HTR-8/SVneo (cell line): ENCODE measurements around the gene SDC3.
"Not testable (repeated sequence)": the region's sequence is repeated elsewhere in the genome, so short reads cannot be mapped to it uniquely, and the experiment has no call there.

Experiments used
- DNase-seq: peaks from one replicate; pipeline ENCODE4 v3.0.0; 2011; ENCODE audit warnings: low spot score, mixed read lengths; ENCODE audit not compliant: insufficient read length
- FAIRE-seq: peaks from 2 replicates; lab custom pipeline; 2011; peaks lifted over from hg19 to GRCh38; lab: Jason Lieb, UNC

SDC3 gene

DNA sequence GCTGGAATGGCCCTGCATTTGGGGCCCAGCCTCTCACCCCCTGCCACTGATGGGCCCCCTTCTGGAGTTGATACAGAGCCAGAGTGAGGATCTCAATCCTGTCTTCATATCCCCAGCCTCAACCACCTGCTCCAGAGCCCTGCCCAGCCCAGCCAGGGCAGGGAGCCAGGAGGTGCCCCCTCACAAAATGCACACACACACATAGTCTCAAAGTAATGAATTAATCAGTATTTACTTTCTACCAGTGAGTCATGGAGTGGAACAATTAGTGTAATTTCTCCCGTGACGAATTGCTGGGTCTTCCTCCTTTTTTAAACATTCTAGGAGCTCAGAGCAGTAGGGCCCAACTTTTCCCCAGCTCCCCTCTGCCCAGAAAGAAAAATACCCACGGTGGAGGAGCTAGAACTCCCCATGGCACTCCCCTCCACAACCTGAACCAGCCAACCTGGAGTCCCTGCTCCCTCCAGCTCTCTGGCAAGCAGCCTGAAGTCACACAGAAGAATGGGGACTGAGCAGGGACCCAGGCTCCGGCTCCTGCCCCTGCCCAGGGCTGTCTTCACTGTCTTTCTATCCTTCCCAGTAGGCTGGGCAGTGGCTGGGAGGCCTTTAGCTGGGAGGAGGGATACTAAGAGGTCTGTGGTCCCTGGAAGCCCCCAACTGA is 29.3 kb downstream of the SDC3 start:
- no peak for DNase-seq

DNA sequence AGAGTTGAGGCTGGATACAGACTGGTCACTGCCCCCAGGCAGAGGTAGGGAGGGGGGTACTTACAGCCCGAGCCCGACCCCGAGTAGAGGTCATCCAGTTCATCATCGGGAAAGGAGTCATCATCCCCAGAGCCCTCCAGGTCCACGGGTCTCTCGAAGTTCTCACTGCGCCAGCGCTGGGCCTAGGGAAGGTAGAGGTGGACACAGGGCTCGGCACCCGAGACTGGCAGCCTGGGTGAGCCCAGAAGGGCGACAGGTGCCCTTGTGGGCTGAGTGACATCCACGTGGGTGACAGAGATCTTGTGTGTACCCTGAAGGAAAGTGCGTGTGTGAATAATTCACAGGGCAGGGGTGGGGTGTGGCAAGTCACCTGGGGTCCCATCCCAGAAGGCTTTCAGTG is 30.0 kb downstream of the SDC3 start:
- DNase-seq (no peak), FAIRE-seq (no peak)

More for the DNA sequence above, 29.3 kb downstream of the SDC3 start:
- FAIRE-seq: no peak

DNA sequence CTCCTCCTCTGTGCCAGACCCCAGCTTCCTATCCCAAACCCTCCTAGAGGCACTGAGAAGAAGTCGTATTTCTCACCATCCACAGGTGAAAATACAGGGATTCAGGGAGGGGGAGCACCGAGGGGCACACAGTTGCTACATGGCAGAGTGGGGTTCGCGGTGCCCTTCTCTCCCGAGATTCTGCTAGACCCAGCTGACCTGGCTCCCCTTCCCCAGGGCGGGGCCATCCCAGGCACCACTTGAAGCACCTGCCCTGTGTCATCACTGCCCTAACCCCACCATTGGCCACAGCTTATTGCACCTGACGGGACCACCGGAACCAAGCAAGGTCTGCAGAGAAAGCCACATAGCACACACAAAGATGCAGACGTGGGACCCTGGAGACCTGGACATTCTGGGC is 30.5 kb downstream of the SDC3 start:
- DNase-seq: no peak
- no peak for FAIRE-seq

DNA sequence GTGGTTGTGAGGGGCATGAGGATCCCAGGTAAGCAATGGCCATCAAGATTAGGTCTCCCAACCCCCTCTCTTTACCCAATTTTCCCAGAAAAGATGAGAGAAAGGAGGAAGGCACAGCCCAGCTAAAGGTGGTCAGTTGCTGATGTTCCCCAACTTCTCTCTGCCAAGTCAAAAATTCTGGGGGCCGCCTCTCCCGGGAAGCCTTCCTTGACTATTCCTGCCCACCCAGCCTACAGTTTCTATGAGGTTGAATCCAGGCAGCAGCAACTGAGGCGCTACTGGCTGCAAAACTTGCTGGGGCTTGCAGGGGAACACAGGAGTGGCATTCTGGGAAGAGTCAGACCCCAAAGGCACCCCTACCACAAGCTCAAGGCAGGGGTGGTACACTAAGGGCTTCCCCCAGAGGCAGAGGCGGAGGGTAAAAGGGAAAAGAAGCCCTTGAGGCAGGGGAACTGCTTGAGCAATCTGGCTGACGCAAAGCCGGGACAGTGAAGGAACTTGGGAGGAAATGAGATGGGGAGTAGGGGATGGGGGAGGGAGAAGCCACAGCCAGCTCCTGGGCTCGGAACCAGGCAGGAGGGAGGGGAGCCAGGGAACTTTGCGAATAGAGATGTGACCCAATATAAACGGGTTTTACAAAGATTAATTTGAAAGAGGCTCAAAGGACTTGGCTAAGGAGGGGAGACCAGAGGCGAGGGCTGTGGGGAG is 31.2 kb downstream of the SDC3 start:
- no peak for DNase-seq
- FAIRE-seq: no peak

DNA sequence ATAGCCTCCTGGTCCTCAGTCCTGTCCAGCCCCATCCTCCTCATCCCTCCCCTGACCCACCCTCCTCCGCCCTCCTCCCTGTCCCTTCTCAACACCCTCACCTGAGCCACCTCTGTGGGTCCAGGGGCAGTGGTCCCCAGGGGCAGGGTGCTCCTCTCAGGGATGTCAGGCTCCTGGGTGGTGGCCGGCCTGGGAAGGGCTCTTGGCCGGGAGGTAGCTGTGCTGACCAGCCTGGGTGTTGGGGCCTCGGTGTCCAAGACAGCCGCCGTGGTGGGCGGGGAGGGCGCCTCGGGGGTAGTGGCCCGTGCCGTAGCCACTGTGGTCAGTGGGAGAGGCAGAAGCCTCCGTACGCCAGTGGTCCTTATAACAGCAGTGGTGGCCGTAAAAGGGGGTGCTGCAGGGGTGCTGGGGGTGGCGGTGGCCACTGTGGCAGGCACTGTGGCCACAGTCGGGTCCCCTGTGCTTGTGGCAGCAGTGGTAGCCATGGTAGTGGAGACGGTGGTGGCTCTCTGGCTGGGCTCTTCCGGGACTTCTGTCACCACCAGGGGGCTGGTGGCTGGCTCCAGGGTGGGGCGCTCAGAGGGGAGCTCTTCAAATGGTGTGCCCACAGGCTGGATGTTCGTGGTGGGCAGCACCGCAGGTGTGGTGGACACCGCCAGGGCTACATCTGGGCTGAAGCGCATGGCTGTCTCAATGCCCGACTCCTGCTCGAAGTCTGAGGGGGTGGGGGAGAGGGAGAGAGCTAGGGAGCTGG is 31.9 kb downstream of the SDC3 start:
- DNase-seq (no peak), FAIRE-seq (no peak)

DNA sequence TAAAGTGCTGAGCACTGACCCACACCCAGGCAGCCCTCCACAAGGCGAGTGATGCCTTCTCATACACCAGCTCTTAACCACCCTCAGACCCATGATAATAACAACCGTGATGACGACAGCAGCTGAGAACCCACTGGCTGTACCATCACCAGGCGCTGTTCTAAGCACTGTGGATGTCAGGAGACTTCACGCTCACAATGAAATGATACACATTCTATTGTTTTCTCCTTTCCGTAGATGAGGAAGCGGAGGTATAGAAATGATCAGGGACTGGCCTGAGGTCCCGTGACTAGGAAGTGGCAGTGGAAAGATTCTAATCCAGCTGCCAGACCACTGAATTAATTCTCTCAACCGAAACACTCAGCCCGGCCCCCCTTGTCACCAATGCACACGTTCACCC is 32.6 kb downstream of the SDC3 start:
- FAIRE-seq: no peak
- DNase-seq: no peak

DNA sequence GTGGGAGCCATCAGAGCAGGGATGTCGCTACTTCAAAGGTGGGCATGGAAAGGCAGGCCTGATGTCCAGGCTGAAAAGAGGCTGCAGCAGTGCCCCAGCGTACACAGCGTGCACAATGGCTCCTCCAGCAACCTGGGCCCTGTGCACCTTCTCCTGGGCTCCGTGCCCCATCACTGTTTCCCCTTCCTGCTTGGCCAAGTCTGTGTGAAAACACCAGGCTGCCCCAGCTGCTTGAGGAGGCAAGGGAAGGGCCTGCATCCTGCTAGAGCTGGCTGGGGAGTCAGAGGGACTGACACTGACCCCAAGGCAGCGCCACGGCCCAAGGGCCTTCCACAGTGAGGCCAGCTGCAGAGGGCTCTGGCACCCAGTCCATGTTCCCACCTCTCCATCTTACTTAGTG is 33.4 kb downstream of the SDC3 start:
- FAIRE-seq: no peak
- DNase-seq: no peak

DNA sequence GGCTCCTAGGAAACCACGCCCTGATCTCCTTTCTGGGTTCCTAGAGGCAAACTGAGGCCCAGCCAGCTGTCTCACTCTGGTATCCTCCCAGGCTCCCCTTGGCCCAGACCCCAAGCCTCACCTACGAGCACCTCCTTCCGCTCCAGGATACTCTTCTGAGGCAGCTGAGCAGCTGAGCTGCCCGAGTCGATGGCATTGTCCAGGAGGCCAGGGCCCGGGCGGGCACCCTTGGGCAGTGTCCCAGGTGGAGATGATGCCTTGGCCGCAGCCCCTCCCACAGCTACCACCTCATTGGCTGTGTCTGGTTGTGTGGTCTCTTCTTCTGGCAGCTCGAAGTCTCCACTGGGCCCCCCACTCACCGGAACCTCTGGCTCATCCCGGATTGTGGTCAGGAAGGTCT is 34.4 kb downstream of the SDC3 start:
- FAIRE-seq: no peak
- no peak for DNase-seq

DNA sequence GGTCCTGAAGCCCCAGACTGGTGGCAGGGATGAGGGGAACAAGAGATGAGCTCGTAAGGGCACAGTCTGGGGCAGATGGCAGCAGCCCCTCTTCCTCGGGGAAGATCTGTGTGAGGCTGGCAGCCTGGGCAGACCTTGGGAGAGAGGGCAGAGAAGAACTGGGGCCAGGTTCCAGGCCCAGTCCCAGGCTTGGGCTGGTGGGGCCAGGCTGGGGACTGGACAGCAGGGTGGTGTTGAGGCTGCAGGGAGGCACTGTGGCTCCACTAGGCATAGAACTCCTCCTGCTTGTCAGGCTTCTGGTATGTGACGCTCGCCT is 35.7 kb downstream of the SDC3 start:
- DNase-seq (no peak), FAIRE-seq (no peak)

DNA sequence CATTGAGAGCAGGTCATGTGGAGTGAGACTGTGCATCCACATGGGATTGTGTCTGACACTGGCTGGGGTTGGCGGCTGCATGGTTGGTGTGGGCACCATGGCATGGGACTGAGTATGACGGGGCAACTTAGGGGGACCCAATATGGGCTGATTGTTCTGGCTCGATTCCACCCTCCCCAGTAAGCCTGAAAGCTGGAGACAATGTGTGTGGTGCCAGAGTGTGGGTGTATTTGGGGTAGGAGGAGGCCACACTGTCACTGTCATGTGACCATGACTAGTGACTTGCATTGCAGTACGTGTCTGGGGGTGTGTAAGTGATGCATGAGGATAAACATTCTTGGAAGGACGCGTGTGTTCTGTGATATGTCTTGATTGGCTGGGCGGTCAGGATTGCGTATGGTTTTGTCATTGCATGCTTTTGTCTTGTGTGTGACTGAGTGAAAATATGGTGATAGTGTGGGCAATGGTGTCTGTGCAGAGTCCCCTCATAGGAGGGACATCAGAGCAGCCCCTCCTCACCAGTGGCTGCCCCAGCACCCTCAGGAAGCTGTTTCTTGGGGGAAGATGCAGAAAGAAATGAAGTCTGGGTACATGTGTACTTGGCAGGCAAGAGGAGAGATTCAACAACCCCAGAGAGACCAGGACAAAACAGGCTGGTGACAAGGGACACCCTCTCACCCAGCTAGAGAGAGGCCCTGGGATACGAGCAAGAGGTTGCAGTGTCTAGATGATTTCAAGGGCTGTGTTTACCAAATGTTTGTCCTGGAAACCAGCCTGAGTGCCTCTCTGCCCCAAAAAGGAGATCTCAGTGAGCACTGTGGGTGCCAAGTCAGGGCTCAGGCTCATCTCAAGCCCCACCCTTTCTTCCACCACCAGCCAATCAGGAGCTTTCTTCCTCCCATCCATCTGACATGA is 36.3 kb downstream of the SDC3 start:
- no peak for FAIRE-seq

DNA sequence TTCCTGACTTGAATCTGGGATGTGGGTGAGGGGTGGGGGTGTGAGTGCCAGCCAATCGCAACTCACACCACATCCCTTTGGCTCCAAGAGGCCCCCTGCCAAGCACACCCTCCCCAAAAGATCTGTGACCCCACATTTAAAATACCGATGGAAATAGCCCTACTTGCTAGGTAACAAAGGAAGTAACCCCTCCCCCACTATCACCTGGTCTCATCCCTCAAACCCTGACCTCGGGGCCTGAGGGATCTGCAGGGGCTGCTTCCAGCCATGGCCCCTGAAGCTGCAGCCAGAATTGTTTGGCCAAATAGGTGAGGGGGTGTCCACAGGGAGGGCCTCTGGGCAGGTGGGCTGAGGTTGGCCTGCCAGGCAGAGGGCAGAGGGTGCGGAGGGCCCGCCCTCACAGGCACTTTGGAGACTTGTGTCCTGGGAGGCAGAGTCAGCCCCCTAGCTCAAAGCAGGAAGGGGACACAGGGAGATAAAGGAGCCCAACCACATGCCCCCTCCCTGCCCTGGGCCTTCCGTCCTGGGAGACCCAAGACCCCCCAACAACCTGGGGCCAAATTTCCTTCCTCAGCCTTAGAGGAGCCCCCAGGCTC is 37.2 kb downstream of the SDC3 start:
- FAIRE-seq: no peak

More for the DNA sequence above, 36.3 kb downstream of the SDC3 start:
- DNase-seq: no peak

DNA sequence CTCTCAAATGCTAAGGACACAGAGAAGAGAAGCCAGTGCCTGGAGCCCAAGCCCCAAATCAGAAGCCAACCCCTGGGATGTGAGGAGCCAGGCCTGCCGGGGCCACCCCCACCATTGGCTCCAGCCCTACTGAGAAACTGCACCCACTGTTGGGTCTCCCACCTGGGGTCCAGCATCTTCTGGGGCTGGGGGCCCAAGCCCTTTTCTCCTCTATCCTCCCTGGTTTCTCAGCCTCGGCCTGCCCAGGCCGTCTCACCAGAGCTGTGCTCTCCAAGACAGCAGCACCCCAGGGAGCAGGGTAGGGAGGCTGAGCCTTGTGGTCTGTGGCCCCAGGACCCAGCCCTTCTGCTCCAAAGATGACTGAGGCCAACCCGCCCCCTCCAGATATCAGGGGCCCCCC is 37.9 kb downstream of the SDC3 start:
- no peak for FAIRE-seq
- no peak for DNase-seq

More for the DNA sequence above, 37.2 kb downstream of the SDC3 start:
- DNase-seq: no peak

DNA sequence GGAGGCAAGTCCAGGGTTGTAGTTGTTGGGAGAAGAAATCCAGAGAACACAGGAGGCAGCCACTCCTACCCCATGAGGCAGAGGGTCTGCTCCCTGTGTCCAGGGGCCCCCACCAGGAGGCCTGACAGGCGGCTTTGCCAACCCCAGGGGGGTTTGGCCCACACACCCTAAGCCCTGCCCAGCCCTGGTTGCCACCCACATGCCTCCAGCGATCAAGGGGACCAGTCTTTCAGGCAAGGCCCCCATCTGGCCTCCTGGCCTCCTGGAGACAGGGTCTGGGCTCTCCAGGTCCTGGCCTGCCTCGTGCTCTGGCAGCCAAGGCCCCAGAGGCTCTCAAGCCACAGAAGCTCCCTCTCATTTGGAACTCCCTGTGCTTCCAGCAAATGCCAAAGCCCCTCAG is 38.5 kb downstream of the SDC3 start:
- DNase-seq: no peak
- FAIRE-seq: no peak

DNA sequence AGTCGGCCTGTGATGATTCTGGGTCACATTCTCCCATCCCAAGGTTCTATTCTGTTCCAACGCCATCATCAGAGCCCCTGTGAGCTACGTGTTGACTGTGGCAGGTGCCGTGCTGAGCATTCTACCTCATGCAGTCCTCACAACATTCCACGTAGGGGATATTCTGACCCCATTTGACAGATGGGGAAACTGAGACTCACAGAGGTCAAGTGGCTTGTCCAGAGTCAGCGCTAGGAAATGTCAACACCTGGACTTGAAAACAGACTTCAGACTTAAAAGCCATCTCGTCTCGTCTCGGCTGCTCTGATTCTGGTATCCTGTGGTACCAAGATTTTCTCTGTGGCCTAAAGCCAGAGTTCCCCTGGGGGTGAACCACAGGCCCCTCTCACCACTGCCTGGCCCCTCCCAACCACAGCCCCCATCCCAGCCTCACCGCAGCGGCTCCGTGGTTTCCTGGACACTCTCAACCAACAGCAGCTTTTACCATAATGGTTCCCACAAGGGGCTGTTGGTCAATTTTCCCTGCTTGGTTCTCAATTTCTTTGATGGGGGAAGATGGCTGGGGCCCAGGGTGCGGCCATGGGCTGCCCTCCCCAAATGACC is 39.6 kb downstream of the SDC3 start:
- no peak for DNase-seq
- no peak for FAIRE-seq

DNA sequence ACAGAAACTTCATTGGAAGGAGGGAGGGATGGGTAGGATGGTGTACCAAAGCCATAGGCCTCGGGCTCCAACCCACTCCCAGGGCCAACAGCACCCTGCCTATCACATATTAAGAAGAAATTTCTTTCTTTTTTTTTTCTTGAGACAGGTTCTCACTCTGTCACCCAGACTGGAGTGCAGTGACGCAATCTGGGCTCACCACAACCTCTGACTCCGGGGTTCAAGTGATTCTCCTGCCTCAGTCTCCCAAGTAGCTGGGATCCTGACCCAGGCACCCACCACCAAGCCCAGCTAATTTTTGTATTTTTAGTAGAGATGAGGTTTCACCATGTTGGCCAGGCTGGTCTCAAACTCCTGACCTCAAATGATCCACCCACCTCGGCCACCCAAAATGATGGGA is 40.5 kb downstream of the SDC3 start:
- not testable (repeated sequence) for FAIRE-seq, DNase-seq

DNA sequence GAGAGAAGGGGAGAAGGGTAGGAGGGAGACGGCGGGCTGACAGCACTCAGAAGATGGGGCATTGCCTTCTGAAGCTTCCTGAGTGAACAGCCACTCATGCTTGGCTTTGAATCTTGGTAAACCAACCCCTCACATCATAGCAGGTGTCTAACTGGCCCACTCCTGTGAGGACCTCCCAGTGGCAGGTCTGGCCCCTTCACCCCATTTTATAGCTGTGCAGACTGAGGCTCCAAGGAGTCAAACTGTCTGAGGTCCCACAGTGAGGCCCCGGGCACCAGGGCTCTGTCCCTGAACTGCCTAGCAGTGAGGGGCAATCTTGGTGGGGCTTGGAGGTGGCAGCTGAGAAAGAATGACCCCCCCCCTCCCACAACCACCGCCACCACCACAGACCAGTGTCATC is 41.0 kb downstream of the SDC3 start:
- no peak for FAIRE-seq
- no peak for DNase-seq

DNA sequence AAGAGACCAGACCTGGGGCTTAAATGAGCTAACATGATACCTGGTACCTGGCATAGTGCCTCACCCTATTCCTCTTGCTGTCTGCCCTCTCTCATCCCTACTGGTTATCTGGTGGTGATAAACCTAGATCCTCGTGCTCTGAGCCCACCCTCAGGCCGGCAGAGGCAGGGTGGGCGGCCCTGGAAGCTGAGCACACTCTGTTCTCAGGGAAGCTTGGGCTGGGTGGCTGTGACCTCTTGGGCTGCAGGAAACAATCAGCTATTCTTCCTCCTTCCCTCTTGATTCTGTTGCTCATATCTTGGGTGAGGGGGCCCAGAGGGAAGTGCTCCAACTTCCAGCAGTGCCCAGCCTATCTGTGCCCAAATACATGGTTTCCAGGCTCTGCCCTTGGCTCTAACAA is 42.0 kb downstream of the SDC3 start:
- no peak for DNase-seq
- no peak for FAIRE-seq

DNA sequence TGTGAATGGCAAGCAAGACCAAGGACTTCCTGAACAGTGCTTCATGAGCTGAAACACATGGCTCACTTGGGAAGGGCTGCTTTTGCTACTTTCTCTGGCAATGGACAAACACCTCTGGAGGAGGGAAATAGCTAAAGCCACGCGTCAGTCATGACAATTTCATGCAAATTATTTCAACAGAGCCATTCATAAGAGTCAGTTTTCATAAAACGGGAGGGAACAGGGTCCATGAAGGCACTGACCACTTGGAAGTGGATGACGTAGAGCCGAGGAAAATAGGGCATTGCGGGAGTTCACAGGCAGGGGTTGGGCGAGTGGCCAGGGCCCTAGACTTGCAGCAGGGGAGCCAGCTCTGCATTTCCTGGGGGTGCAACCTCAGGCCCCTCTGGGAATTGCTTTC is 43.9 kb downstream of the SDC3 start:
- DNase-seq (no peak), FAIRE-seq (no peak)

DNA sequence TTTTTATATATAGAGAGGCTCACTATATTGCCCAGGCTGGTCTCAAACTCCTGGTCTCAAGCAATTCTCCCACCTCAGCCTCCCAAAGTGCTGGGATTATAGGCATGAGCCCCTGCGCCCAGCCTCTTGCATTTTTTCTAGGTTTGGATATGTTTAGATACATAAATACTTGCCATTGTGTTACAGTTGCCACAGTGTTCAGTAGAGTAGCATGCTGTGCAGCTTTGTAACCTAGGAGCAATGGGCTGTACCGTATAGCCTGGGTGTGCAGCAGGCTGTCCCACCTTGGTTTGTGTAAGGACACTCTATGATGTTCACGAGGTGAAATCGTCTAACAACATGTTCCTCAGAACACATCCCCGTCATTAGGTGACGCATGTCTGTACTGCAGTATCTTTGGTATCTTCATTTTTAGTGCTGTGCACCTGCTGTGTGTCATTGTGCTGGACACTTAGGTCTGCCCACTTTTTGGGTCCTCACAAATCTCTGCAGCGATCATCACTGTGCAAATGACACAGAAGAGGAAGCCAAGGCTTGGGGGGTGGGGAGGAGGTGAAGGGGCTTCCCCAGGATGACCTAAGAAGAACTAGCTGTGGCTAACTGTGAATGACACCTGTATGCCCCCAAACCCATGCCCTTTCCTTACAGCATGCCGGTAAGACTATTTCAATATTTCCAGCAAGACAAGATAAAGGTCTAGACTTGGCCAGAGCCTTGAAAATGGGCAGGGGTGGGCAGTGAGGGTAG is 44.5 kb downstream of the SDC3 start:
- FAIRE-seq: no peak
- DNase-seq: no peak
